ENCODE data around the gene MPHOSPH6.

- TF ChIP-seq, protein P1, sequence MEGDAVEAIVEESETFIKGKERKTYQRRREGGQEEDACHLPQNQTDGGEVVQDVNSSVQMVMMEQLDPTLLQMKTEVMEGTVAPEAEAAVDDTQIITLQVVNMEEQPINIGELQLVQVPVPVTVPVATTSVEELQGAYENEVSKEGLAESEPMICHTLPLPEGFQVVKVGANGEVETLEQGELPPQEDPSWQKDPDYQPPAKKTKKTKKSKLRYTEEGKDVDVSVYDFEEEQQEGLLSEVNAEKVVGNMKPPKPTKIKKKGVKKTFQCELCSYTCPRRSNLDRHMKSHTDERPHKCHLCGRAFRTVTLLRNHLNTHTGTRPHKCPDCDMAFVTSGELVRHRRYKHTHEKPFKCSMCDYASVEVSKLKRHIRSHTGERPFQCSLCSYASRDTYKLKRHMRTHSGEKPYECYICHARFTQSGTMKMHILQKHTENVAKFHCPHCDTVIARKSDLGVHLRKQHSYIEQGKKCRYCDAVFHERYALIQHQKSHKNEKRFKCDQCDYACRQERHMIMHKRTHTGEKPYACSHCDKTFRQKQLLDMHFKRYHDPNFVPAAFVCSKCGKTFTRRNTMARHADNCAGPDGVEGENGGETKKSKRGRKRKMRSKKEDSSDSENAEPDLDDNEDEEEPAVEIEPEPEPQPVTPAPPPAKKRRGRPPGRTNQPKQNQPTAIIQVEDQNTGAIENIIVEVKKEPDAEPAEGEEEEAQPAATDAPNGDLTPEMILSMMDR (IDR thresholded peaks at IDR 0.05; ENCODE audit: control extremely low read depth in 1 of 3, insufficient read depth in 1 of 3, low read depth in 1 of 3, low read length in 3 of 3) = no peak
- no peak for TF ChIP-seq POLR2AphosphoS5 (IDR thresholded peaks at IDR 0.05; ENCODE audit: low read depth, low read length)
- TF ChIP-seq EZH2 (IDR thresholded peaks at IDR 0.05; ENCODE audit: low read depth, low read length, severe bottlenecking) = no peak
- TF ChIP-seq ASH2L (IDR thresholded peaks at IDR 0.05; ENCODE audit: low read length) = no peak
Observed at GRCh38 chr16:82150549-82150948, 19.5 kb downstream of the MPHOSPH6 start.

Data from H1 (cell line).